K562 (cell line): Measurements from ENCODE around the gene ATAD3C. TPM values are rescaled to one million over a fixed set of nuclear protein-coding genes. Genes with fewer than 3 reads are reported as not detected.
A peak's percentile ranks its signal among the peaks of the same experiment; 100 is the strongest.

Experiments
- ARID3B ChIP-seq: fragments of 250-450 bp; sonication (Bioruptor Pico); IDR thresholded peaks from 2 replicates; pipeline ENCODE4 v1.4.0; 2020; ENCODE audit warnings: borderline replicate concordance
- HNRNPL ChIP-seq: fragments of 200-400 bp; formaldehyde crosslinking; IDR thresholded peaks from 2 replicates; pipeline ENCODE4 v1.6.1; 2017; ENCODE audit warnings: low read depth, mild to moderate bottlenecking, low read length
- JUN ChIP-seq, 2 experiments: sonication (generic) in 1 of 2; formaldehyde crosslinking in 1 of 2; IDR thresholded peaks; 2 replicates each; pipeline versions ENCODE4 v1.6.1 to v1.8.0; 2012 to 2022; ENCODE audit warnings: borderline replicate concordance in 2 of 2, mild to moderate bottlenecking in 2 of 2, improper control_type of control experiment in 1 of 2, low read depth in 1 of 2, low read length in 1 of 2, missing genetic modification reagents in 1 of 2
- NCOA1 ChIP-seq: fragments of 450-650 bp; IDR thresholded peaks from 2 replicates; pipeline ENCODE4 v1.6.1; 2016; ENCODE audit warnings: low read depth
- NR2F6 ChIP-seq: fragments of 450-650 bp; formaldehyde crosslinking; IDR thresholded peaks from 2 replicates; pipeline ENCODE4 v1.4.0; 2020; ENCODE audit warnings: mild to moderate bottlenecking
- PTRF ChIP-seq: fragments of 450-650 bp; IDR thresholded peaks from 2 replicates; pipeline ENCODE4 v1.6.1; 2016; ENCODE audit warnings: mild to moderate bottlenecking, missing genetic modification characterization, missing compliant biosample characterization
- RBM22 ChIP-seq: fragments of 200-400 bp; formaldehyde crosslinking; IDR thresholded peaks from 2 replicates; pipeline ENCODE4 v1.6.1; 2018; ENCODE audit warnings: low read length, low read depth; ENCODE audit not compliant: poor library complexity, severe bottlenecking
- ZNF75A ChIP-seq: fragments of 450-650 bp; formaldehyde crosslinking; IDR thresholded peaks from 2 replicates; pipeline ENCODE4 v1.4.0; 2020; ENCODE audit warnings: mild to moderate bottlenecking
- ZNF766 ChIP-seq: fragments of 200-800 bp; sonication (Bioruptor generic); conservative IDR thresholded peaks from 2 replicates; pipeline ENCODE4 v1.6.1; 2016; ENCODE audit warnings: missing genetic modification characterization, missing compliant biosample characterization
- ZNF785 ChIP-seq: fragments of 250-450 bp; sonication (Bioruptor Pico); IDR thresholded peaks from 2 replicates; pipeline ENCODE4 v1.4.0; 2020; ENCODE audit warnings: mild to moderate bottlenecking
- polyA plus RNA-seq, 8 experiments: library from polyadenylated mRNA; depleted of rRNA in 4 of 8; stranded (reverse) in 5 of 8; unstranded in 3 of 8; fragments of >200 nt; fragmentation: Nextera tagmentation in 2 of 8; fragmentation: Illumina TruSeq in 1 of 8; extraction: Ambion mirVana in 2 of 8; extraction: Trizol in 1 of 8; gene quantifications; 2 replicates each; pipeline versions ENCODE4 v1.2.1 to v1.2.3, GENCODE V29; 2011 to 2014; ENCODE audit warnings: inconsistent platforms in 1 of 8, missing spikeins in 1 of 8
- total RNA-seq, 7 experiments: library from RNA; depleted of rRNA in 6 of 7; stranded (reverse); fragments of >200 nt in 6 of 7; fragmentation: Illumina TruSeq in 2 of 7; extraction: Trizol in 2 of 7; gene quantifications; 2 replicates each; pipeline versions ENCODE4 v1.2.1 to v1.2.3, GENCODE V29; 2011 to 2021; ENCODE audit warnings: low replicate concordance in 1 of 7
- TF ChIP-seq, protein P1 (sequence below): sonication (generic); formaldehyde crosslinking; IDR thresholded peaks from 2 replicates; pipeline ENCODE4 v1.8.1; 2023; ENCODE audit warnings: mild to moderate bottlenecking, missing genetic modification reagents
- TF ChIP-seq, protein P2 (sequence below), 2 experiments: fragments of 450-650 bp in 1 of 2; sonication (generic) in 1 of 2; formaldehyde crosslinking in 1 of 2; IDR thresholded peaks; 2 replicates each; pipeline versions ENCODE4 v1.7.1 to v1.9.0; 2016 to 2022; ENCODE audit warnings: inconsistent platforms in 1 of 2, mild to moderate bottlenecking in 1 of 2, missing genetic modification reagents in 1 of 2

Gene ATAD3C
- total and polyA plus RNA-seq, 9 of the 15 experiments (the other 6 are each of a cell fraction or from before 2014, with no cell fraction given) = 0.03 to 0.18 TPM; not detected in 7

- 0 out of 2 replicates have a peak, but pooled peaks have one; percentile 15 for TF ChIP-seq ARID3B (CRISPR knock-in tag)
- TF ChIP-seq, protein P1, sequence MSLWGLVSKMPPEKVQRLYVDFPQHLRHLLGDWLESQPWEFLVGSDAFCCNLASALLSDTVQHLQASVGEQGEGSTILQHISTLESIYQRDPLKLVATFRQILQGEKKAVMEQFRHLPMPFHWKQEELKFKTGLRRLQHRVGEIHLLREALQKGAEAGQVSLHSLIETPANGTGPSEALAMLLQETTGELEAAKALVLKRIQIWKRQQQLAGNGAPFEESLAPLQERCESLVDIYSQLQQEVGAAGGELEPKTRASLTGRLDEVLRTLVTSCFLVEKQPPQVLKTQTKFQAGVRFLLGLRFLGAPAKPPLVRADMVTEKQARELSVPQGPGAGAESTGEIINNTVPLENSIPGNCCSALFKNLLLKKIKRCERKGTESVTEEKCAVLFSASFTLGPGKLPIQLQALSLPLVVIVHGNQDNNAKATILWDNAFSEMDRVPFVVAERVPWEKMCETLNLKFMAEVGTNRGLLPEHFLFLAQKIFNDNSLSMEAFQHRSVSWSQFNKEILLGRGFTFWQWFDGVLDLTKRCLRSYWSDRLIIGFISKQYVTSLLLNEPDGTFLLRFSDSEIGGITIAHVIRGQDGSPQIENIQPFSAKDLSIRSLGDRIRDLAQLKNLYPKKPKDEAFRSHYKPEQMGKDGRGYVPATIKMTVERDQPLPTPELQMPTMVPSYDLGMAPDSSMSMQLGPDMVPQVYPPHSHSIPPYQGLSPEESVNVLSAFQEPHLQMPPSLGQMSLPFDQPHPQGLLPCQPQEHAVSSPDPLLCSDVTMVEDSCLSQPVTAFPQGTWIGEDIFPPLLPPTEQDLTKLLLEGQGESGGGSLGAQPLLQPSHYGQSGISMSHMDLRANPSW (CRISPR knock-in tag) = 0 out of 2 replicates have a peak, but pooled peaks have one; percentile 60
- TF ChIP-seq ZNF75A = no peak
- TF ChIP-seq NCOA1 = peak; percentile 69; the same call in 1 of the 2 replicates
- TF ChIP-seq HNRNPL = peak; percentile 63; the same call in 1 of the 2 replicates
- TF ChIP-seq ZNF766 (CRISPR knock-in tag) = peak; percentile 85
- TF ChIP-seq PTRF (tag) = no peak
- peak; percentile 8 for TF ChIP-seq NR2F6 (CRISPR knock-in tag)
- no peak for TF ChIP-seq ZNF785
- peak; percentile 63; the same call in 1 of the 2 replicates for TF ChIP-seq JUN (IDR thresholded peaks at IDR 0.05; ENCODE audit: borderline replicate concordance, low read depth, low read length)
- peak; percentile 91; the same call in 1 of the 2 replicates for TF ChIP-seq JUN (CRISPR knock-in tag; IDR thresholded peaks at IDR 0.05; ENCODE audit: borderline replicate concordance)
- TF ChIP-seq, protein P2, sequence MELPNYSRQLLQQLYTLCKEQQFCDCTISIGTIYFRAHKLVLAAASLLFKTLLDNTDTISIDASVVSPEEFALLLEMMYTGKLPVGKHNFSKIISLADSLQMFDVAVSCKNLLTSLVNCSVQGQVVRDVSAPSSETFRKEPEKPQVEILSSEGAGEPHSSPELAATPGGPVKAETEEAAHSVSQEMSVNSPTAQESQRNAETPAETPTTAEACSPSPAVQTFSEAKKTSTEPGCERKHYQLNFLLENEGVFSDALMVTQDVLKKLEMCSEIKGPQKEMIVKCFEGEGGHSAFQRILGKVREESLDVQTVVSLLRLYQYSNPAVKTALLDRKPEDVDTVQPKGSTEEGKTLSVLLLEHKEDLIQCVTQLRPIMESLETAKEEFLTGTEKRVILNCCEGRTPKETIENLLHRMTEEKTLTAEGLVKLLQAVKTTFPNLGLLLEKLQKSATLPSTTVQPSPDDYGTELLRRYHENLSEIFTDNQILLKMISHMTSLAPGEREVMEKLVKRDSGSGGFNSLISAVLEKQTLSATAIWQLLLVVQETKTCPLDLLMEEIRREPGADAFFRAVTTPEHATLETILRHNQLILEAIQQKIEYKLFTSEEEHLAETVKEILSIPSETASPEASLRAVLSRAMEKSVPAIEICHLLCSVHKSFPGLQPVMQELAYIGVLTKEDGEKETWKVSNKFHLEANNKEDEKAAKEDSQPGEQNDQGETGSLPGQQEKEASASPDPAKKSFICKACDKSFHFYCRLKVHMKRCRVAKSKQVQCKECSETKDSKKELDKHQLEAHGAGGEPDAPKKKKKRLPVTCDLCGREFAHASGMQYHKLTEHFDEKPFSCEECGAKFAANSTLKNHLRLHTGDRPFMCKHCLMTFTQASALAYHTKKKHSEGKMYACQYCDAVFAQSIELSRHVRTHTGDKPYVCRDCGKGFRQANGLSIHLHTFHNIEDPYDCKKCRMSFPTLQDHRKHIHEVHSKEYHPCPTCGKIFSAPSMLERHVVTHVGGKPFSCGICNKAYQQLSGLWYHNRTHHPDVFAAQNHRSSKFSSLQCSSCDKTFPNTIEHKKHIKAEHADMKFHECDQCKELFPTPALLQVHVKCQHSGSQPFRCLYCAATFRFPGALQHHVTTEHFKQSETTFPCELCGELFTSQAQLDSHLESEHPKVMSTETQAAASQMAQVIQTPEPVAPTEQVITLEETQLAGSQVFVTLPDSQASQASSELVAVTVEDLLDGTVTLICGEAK (IDR thresholded peaks at IDR 0.05) = peak; percentile 100
- TF ChIP-seq, protein P2 (CRISPR knock-in tag; IDR thresholded peaks at IDR 0.05) = 0 out of 2 replicates have a peak, but pooled peaks have one; percentile 13
- TF ChIP-seq RBM22 = peak; percentile 38
Measured at GRCh38 chr1:1406821-1407635, 42.5 kb upstream of the ATAD3C start, which contains the start of gene MRPL20 (continued).
